Retina (tissue), 1 donor: Measurements from ENCODE around the gene PRIMA1.

Source experiments
- DNase-seq: peaks from one replicate; pipeline ENCODE4 v3.0.0-alpha.2; 2016

The PRIMA1 gene

GRCh38 chr14:93728651-93729016, 59.7 kb downstream of the PRIMA1 start:
- DNase-seq, result no peak

DNA sequence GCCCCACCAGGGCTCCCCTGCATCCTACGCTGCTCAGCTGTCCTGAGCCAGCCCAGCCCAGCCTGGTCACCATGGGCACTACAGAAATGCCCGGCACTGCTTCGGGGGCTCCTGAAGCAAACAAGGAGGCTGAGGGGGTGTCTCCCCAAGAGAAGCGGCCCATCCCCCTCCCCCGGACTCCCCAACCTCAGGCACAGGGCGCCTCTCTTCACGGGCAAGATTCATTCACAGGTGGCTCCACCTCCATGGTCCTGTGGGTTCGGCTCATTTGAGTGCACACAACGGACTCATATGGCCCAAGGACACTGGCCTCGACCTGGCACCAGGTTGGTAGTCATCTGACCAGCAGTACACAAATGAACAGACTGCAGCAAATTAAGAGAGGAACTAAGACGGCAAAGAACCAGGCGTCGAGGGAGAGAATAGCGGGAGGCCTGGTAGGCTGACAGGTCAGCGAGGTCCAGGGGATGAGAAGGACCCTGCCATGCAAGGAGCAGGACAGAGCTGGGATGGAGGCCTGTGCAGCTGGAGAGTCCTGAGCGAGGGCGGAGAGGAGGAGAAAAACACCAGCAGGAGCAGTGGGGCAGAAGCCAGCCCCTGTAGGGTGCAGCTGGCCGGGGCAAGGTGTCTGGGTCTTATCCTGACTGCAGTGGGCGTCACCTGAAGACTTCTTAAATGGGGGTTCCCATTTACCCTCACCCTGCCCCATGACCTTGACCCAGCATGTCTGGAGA, 60.2 kb downstream of the PRIMA1 start:
- no peak for DNase-seq

GRCh38 chr14:93727039-93727740, 61.1 kb downstream of the PRIMA1 start:
- DNase-seq, result no peak

GRCh38 chr14:93725993-93726392, 62.3 kb downstream of the PRIMA1 start:
- no peak for DNase-seq

GRCh38 chr14:93725002-93725582, 63.2 kb downstream of the PRIMA1 start:
- no peak for DNase-seq

- DNase-seq, result no peak
Measured at GRCh38 chr14:93723001-93723400, 65.3 kb downstream of the PRIMA1 start.

GRCh38 chr14:93720981-93721483, 67.3 kb downstream of the PRIMA1 start:
- DNase-seq, result no peak

DNA sequence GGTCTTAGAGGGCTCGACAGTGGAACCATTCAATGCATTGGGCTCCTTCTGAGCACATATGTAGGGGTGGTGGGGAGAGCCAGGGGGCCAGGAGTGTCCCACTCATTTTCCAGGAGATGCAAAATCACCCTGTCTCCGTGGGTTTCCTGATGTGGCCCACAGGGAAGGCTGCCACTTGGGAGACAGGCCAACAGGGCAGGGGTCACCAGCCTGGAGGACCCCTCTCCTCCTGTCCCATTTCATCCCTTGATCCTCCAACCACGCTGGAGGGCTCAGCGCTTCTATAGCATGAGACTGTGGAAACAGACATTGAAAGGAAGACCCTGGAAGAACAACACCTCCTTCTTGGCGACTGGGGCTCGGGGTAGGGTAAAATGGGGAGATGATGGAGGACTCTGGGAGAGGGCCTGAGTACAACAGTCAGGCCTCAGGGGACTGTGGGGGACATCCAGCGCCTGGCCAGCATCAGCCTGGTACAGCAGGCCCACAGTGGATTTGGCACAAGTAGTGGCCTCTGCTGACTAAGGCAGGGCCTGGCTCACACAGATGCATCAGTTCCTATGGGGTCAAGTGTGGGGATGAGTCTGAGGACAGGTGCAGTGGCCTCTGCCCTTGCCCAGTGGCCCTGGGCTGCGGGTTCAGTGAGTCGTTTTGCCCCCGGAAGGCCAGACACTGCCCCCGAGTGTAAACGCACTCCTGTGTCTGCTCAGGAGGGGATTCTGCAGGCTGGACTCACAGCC, 68.0 kb downstream of the PRIMA1 start:
- no peak for DNase-seq

DNA sequence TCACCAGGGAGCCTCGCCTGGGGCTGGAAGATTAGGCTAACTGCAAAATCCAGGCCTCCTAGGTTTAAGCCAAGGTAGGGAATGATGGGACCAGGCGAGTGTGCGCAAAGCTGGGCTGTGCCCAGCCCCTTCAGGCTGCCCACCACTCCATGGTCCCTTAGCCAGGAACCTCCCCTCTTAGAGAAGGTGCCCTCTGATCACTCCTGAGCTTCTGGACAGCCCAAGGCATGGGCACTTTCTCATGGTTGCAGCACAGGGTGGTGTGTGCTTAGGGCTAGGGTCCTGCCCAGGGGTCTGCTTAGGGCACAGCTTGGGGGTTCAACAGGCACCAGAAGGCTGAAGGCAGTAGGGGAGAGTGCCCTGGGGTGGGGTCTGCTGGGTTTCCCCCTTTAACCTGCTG, 69.0 kb downstream of the PRIMA1 start:
- DNase-seq, result no peak

DNA sequence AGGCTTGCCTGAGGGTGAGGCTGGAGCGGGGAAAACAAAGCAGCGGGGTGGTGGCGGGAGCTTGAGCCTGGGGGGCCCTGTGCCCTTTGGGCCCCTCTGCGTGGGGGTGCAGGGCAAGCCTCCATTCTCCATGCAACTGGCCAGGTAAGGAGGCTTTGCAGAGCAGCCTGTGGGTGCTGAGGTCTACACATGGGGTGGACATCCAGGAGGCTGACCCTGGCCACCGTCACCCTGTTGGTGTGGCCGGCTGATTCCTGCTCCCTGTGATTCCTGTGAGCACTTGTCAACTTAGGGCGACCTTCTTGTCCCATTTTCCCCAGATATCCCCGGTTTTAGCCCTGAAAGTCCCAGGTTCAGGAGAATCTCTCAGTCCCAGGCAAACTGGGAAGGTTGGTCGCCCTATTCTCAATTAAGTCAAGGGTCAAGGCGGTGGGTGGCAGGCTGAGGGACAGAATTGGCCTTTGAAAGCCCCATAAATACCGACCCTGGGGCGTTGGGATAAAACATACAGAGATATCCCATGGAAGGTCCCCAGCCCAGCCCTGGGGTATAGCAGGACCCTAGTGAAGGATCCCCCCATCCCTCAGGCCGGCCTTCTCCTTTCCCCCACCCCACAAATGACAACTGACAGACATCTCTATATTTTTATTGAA, 70.5 kb downstream of the PRIMA1 start:
- no peak for DNase-seq

DNA sequence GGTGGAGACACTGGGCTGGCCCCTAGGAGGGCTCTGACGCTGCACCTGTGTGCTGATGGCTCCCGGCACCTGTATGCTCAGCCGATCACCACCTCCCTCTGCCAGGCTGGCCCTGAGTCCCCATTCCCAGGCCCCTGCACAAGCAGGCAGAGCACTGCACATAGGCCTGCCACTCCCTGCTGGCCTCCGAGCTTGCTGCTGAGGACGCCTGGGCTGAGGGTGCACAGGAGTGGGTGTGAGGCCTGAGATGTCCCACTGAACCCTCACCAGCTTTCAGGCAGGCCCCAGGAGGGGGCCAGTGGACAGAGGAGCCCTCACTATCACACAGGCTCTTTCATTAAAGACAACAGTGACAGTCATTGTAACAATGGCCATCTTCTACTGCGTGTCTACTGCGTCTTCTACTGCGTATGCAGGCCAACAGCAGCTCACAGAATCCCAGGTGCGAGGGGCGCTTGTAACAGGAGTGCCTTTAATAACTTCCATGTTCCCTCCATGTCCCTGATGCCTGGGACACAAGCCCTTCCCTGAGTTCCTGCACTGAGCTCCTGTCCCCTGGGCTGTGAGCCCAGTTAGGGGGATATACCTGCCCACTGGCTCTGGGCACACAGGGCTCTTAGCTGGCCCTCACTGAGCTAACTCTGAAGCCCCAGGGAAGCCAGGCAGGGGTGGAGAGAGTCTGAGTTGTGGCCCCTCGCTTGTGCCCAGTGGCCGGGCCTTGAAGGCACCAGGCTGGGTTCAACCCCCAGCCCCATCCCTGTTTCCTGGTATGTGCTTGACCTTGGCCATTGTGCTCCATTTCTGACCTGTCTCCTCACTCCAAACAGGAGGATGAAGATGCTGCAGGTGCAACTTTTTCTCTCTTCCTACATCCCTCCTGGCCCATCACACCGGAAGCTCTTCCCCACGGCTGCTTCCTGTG, 71.3 kb downstream of the PRIMA1 start:
- DNase-seq, result no peak

DNA sequence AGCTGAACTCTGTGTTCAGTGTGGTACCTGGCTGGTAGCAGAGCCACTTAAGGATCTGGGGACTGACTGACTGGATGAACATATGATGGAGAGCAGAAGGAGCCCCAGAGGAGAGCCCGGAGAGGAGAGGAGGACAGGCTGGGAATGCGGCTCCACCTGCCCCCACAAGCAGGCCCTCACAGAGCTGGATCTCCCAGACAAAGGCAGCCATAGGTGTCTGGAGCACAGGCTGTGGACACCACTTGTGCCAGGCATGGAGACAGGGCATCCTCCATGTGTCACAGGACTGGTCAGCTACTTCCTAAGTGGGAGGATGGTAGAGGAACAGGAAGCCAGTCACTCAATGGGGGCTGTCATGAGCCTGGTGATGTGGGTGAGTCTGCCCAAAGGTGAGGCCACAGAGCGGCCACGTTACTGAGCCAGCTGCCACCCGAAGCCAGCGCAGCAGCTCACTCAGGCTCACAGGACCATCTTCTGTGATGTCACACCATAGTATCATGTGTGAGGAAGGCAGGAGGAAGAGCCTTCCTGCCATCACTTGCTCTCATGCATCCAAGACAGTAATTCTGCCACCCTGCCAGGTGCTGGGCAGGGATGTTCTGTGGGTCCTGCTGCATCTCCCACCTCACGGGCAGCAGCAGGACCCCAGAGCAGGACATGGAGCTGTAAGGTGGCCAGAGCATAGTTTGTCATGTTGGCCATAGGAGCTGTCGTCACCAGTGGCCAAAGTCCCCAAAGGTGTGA, 72.1 kb downstream of the PRIMA1 start:
- DNase-seq, result no peak

DNA sequence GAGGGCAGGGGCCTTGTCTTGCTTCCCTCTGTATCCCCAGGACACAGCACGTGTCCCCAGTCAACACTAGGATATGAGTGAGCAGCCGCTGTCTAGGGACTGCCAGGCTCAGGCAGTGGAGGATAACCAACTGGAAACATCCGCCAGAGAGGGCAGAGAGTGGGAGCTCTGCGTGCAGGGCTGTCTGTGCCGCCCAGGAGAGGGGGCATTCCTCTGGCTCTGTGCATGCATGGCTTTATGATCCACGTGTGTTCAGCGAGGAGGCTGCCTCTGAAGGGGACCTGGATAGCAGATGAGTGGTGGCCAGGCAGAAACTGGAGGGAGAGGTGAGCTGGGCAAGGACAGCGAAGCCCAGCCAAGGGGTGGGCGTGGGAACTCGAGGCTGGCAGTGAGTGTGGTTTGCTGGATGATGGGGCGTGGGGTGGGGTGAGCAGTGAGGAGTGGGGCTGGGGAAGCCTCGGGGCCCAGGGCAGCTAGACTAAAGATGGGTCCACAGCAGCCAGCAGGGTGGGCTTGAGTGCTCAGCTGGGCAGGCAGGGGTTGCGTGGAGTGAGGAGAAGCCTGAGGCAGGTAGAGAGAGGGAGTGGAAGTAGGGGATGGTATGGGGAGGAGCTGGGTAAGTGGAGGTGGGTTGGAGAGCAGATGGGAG, 72.9 kb downstream of the PRIMA1 start:
- no peak for DNase-seq

DNA sequence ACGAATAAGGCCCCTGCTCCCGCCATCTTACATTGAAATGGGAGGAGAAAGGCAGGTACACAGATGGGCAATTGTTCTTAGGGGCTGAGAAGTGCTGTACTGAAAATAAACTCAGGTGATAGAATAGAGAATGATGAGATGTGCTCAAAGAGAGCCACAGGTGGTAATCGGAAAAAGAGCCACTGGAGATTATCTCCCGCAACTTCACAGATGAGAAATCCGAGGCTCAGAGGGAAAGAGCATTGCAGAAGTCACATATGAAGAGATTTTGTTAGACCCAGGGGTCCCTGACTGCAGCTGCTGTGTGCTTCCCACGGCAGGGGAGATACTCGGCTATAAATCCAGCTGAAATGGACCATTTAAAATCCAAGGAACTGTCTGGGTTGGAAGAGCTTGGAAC, 73.7 kb downstream of the PRIMA1 start:
- DNase-seq, result no peak

DNA sequence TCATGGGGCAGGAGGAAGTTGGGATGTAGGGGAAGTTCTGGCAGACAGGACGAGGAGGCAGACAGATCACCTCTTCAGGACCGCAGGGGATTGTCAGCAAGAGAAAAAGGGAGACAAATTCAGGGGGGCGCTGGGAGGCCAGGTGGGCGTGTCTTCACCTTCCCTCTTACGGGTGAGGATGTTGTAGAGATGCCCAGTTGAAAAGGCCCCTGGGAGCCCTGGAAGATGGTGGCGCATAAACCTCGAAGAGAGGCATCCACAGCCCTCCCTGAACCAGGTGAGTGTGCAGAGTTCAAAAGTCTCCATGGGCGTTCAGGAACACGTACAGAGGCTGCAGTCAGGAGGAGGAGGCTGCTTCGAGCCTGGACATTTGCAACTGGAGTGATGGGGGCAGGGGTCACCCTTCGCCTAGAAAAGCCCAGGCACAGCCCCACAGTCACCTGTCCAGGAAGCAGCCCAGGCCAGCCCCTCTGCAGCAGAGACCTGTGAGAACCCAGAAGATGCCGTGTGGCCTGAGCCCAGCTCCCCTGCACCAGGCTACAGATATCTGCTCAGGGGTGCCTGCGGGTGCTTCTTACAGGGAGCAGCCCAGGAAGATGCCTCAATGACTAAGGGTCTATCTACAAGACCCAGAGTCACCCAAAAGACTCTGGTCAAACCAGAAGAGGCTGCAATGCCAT, 74.4 kb downstream of the PRIMA1 start:
- no peak for DNase-seq

DNA sequence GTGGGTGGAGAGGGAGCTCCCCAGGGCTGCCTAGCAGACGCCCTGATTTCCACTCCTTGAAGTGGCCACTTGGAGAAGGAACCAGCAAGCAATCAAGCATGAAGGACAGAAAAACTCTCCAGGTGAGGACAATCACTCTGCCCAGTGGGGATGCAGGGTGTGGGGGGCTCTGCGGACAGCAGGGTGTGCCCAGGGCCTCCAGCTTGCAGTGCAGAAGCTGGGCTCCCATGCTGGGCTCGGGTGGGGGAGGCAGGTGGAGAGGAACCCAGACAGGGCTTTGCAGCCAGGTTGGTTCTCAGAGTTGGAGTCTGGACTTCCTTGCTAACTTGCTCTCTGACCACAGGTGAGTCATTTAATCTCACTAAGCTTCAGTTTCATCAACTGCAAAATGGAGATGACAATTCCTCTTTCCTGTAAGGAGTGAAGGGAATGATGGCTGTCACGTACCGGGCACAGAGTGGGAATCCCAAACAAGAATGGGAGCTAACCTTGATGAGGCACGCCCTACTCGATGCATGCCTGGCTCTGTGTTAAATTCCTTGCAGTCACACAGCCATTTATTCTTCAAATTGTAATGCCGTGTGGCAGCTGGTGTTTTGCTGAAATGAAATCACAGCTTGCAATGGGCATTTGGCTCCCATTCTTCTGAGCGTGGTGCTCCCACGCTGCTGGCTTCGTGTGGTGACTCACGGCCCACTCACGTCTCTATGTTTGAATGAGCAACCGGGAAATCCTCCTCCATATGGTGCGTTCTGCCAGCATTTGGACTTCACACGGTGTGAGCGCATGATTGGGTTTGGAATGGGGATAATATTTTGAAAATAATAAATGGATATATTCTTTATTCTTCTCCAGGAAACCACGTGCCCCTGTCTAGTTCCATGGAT, 75.2 kb downstream of the PRIMA1 start:
- no peak for DNase-seq

- DNase-seq, result no peak
Measured at GRCh38 chr14:93712079-93712837, 76.0 kb downstream of the PRIMA1 start.

DNA sequence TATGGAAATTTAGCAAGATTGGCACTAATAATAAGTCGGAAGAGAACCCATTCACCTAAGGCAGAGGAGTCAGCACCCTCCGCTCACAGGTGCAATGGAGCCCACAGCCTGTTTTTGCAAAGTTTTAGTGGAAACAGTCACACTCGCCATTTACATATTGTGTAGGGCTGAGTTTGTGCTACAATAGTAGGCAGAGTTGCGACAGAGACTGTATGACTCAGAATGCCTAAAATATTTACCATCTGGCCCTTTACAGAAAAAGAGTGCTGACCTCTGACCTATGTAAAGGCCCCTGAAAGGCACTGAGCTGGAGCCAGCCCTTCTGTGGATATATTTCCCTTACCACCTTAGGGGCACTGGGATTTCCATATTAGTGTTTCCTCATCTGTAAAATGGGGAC, 79.0 kb downstream of the PRIMA1 start:
- DNase-seq, result no peak
